Fibroblast of lung (primary cell): ENCODE measurements around the gene ACBD7.

Source experiments
- EZH2 ChIP-seq: IDR thresholded peaks from 2 replicates; pipeline ENCODE4 v1.5.1; 2012; ENCODE audit warnings: low read length, control low read depth, mild to moderate bottlenecking; ENCODE audit errors: missing control alignments
- TF ChIP-seq, protein P1 (sequence below), 2 donors: IDR thresholded peaks in 1 of 2; conservative IDR thresholded peaks in 1 of 2; 1 replicate in 1 of 2; 2 replicates in 1 of 2; pipeline ENCODE4 v1.5.1; 2011 to 2012; ENCODE audit warnings: low read length in 2 of 2, control low read depth in 1 of 2, inconsistent platforms in 1 of 2, low read depth in 1 of 2, mild to moderate bottlenecking in 1 of 2

DNA sequence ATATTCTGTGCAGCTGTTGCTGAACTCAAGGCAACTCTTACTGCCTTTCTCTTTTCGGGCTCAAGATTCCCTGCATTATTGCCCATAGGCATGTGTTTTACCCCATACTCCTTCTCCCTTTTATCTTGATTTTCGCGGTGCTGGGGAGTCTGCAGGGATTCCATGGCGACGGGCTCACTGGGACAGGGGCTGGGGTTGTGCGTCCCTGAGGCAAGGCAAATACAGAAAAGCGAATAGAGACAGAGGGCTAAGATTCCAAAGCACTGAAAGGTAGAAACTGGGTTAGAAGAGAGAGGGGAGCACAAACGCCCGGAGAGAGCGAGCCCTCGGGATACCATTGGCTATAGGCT is 8.1 kb upstream of the ACBD7 start:
- no peak for TF ChIP-seq EZH2
- TF ChIP-seq, protein P1, sequence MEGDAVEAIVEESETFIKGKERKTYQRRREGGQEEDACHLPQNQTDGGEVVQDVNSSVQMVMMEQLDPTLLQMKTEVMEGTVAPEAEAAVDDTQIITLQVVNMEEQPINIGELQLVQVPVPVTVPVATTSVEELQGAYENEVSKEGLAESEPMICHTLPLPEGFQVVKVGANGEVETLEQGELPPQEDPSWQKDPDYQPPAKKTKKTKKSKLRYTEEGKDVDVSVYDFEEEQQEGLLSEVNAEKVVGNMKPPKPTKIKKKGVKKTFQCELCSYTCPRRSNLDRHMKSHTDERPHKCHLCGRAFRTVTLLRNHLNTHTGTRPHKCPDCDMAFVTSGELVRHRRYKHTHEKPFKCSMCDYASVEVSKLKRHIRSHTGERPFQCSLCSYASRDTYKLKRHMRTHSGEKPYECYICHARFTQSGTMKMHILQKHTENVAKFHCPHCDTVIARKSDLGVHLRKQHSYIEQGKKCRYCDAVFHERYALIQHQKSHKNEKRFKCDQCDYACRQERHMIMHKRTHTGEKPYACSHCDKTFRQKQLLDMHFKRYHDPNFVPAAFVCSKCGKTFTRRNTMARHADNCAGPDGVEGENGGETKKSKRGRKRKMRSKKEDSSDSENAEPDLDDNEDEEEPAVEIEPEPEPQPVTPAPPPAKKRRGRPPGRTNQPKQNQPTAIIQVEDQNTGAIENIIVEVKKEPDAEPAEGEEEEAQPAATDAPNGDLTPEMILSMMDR (conservative IDR thresholded peaks at IDR 0.05 in 1 of 2, IDR thresholded peaks at IDR 0.05 in 1 of 2; ENCODE audit: low read depth in 1 of 2, low read length in 2 of 2): no peak
